Upper lobe of left lung (tissue), 4 donors: ENCODE data around the gene RPL3.

ENCODE experiments used
- POLR2AphosphoS5 ChIP-seq, 2 donors: sonication (generic); formaldehyde crosslinking; IDR thresholded peaks; one replicate each; pipeline ENCODE4 v1.5.1; 2017; ENCODE audit warnings: antibody characterized with exemption in 2 of 2
- TF ChIP-seq, protein P1 (sequence below), 6 experiments: fragments of 450-650 bp in 4 of 6; fragments of 200-600 bp in 2 of 6; sonication (generic) in 2 of 6; IDR thresholded peaks; one replicate each; pipeline ENCODE4 v1.5.1; 2016 to 2019; ENCODE audit warnings: antibody characterized with exemption in 6 of 6

GRCh38 chr22:39278040-39278439 lies 41.4 kb downstream of the RPL3 start:
- no peak for TF ChIP-seq POLR2AphosphoS5 (IDR thresholded peaks at IDR 0.05)
- TF ChIP-seq, protein P1, sequence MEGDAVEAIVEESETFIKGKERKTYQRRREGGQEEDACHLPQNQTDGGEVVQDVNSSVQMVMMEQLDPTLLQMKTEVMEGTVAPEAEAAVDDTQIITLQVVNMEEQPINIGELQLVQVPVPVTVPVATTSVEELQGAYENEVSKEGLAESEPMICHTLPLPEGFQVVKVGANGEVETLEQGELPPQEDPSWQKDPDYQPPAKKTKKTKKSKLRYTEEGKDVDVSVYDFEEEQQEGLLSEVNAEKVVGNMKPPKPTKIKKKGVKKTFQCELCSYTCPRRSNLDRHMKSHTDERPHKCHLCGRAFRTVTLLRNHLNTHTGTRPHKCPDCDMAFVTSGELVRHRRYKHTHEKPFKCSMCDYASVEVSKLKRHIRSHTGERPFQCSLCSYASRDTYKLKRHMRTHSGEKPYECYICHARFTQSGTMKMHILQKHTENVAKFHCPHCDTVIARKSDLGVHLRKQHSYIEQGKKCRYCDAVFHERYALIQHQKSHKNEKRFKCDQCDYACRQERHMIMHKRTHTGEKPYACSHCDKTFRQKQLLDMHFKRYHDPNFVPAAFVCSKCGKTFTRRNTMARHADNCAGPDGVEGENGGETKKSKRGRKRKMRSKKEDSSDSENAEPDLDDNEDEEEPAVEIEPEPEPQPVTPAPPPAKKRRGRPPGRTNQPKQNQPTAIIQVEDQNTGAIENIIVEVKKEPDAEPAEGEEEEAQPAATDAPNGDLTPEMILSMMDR (IDR thresholded peaks at IDR 0.05) = no peak
